Measurements from ENCODE around the gene MAPK4.
"Not testable (repeated sequence)": the region's sequence is repeated elsewhere in the genome, so short reads cannot be mapped to it uniquely, and the experiment has no call there.

MAPK4 gene

GRCh38 chr18:50775726-50776125 lies 215.8 kb downstream of the MAPK4 start:
- FAIRE-seq, result no peak

- no peak for FAIRE-seq
Measured at GRCh38 chr18:50776383-50776782, 216.5 kb downstream of the MAPK4 start.

- not testable (repeated sequence) for FAIRE-seq
Measured at GRCh38 chr18:50779021-50779420, 219.1 kb downstream of the MAPK4 start.

Measured in colon (tissue), 2 donors.